Upper lobe of left lung (tissue), 4 donors: Measurements from ENCODE around the gene ESRP2.

Experiments
- CTCF ChIP-seq, 6 experiments: fragments of 450-650 bp in 4 of 6; fragments of 200-600 bp in 2 of 6; sonication (generic) in 2 of 6; IDR thresholded peaks; one replicate each; pipeline ENCODE4 v1.5.1; 2016 to 2019; ENCODE audit warnings: antibody characterized with exemption in 6 of 6
- POLR2A ChIP-seq, 4 donors: fragments of 450-650 bp; IDR thresholded peaks; one replicate each; pipeline ENCODE4 v1.5.1; 2016 to 2017; ENCODE audit warnings: antibody characterized with exemption in 4 of 4, mild to moderate bottlenecking in 2 of 4

- TF ChIP-seq CTCF (IDR thresholded peaks at IDR 0.05) (no peak), POLR2A (IDR thresholded peaks at IDR 0.05) (no peak)
Observed at GRCh38 chr16:68190736-68191510, 45.0 kb downstream of the ESRP2 start.
